ENCODE results near the gene KAZALD1.

KAZALD1 gene

GRCh38 chr10:101095550-101096213 lies 33.9 kb downstream of the KAZALD1 start:
- peak; percentile 34 for DNase-seq (ENCODE audit: low read depth)

- DNase-seq (ENCODE audit: low read depth): no peak
Measured at GRCh38 chr10:101096378-101096777, 34.6 kb downstream of the KAZALD1 start.

- DNase-seq (ENCODE audit: low read depth): no peak
Measured at GRCh38 chr10:101097881-101098280, 36.1 kb downstream of the KAZALD1 start.

- DNase-seq (ENCODE audit: low read depth): no peak
Measured at GRCh38 chr10:101099901-101100300, 38.1 kb downstream of the KAZALD1 start.

- DNase-seq (ENCODE audit: low read depth): no peak
Measured at GRCh38 chr10:101101372-101101881, 39.6 kb downstream of the KAZALD1 start.

- DNase-seq (ENCODE audit: low read depth): no peak
Measured at GRCh38 chr10:101103430-101103829, 41.6 kb downstream of the KAZALD1 start.

- no peak for DNase-seq (ENCODE audit: low read depth)
Measured at GRCh38 chr10:101106351-101106750, 44.6 kb downstream of the KAZALD1 start.

- no peak for DNase-seq (ENCODE audit: low read depth)
Measured at GRCh38 chr10:101107771-101108170, 46.0 kb downstream of the KAZALD1 start.

GRCh38 chr10:101110856-101111523 lies 49.2 kb downstream of the KAZALD1 start:
- no peak for DNase-seq (ENCODE audit: low read depth)

- no peak for DNase-seq (ENCODE audit: low read depth)
Measured at GRCh38 chr10:101111547-101111946, 49.8 kb downstream of the KAZALD1 start.

- DNase-seq (ENCODE audit: low read depth): no peak
Measured at GRCh38 chr10:101112799-101113594, 51.2 kb downstream of the KAZALD1 start.

GRCh38 chr10:101113890-101114403 lies 52.2 kb downstream of the KAZALD1 start:
- DNase-seq (ENCODE audit: low read depth): no peak

GRCh38 chr10:101114646-101115045 lies 52.9 kb downstream of the KAZALD1 start:
- no peak for DNase-seq (ENCODE audit: low read depth)
